SU-DHL-6 (cell line): ENCODE measurements around the gene EIF4G1.

Source experiments
- CTCF ChIP-seq: fragments of 200-600 bp; sonication (generic); IDR thresholded peaks from one replicate; pipeline ENCODE4 v1.5.1; 2017; ENCODE audit warnings: antibody characterized with exemption, mild to moderate bottlenecking, low read length, moderate library complexity; ENCODE audit not compliant: insufficient read depth, poor library complexity, severe bottlenecking
- EZH2phosphoT487 ChIP-seq: fragments of 200-600 bp; sonication (generic), shearing (Covaris generic); conservative IDR thresholded peaks from 2 replicates; pipeline ENCODE4 v1.6.1; 2018; ENCODE audit warnings: mild to moderate bottlenecking, antibody characterized with exemption, low read length, moderate library complexity, mixed read lengths

- TF ChIP-seq CTCF (no peak), EZH2phosphoT487 (no peak)
Measured at GRCh38 chr3:184373422-184373821, 59.0 kb downstream of the EIF4G1 start.
